ENCODE data around the gene UBASH3B. TPM values are rescaled to one million over a fixed set of nuclear protein-coding genes. Genes with fewer than 3 reads are reported as not detected.
A peak's percentile ranks its signal among the peaks of the same experiment; 100 is the strongest.

The UBASH3B gene
- total RNA-seq, 1 donor: 11.0 TPM

GRCh38 chr11:122777343-122777742 lies 121.8 kb downstream of the UBASH3B start:
- no peak for DNase-seq (ENCODE audit: low read depth in 2 of 3, low spot score in 2 of 3)

DNA sequence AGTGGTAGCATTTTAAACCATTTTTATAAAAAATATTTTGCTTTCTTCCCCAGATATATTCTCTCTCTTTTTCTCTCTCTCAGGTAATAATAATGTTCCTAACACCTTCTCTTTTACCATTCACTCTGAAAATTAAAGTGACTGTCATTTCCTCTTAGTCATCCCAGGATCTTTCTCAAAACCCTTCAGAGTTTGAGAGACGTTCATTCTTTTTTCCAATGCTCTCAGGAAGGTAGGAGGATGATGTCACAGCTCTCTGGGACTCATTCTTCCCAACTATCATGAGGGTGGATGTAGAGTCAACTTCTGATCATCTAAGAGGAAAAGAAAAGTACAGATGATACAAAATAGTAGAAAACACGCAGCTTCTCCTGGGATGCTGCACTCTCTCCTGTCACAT lies 122.6 kb downstream of the UBASH3B start:
- DNase-seq (ENCODE audit: low read depth in 2 of 3, low spot score in 2 of 3): no peak

- DNase-seq (ENCODE audit: low read depth in 2 of 3, low spot score in 2 of 3): peak in 1 of 3 donors; percentile 55
Observed at GRCh38 chr11:122779047-122779629, 123.6 kb downstream of the UBASH3B start.

DNA sequence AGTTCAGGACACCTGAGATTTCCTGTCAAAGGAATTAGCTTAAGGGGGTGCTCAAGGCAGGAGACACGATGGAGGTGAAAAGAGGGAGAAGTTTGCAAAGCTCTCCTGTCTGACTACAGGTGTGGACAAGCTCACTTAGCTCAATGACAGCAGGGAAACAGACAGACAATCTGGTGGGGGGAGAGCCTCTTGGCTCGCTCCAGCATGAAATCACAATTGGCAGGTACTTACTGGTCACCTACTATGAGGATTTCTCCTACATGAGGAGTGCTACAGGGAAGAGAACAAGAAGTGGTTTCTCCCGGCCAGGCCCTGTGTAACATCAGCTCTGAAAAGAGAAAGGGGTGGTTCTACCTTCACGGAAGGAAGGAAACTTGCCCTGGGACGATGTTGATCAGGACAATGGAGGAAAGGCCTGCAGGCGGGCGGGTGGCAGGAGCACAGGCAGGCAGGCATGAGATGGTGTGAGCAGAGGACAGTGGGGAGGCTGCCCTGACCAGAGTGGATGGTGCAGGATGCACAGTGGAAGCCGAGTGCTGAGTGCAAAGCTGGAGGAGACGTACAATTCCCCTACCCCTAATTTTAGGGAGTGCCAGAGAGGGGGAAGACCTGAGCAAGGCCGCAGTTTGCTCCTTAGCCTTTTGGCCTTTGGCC lies 124.9 kb downstream of the UBASH3B start:
- DNase-seq (ENCODE audit: low read depth in 2 of 3, low spot score in 2 of 3): no peak

GRCh38 chr11:122781378-122782195 lies 126.1 kb downstream of the UBASH3B start:
- peak; percentile 50 to 75 (median 66) for DNase-seq (ENCODE audit: low read depth in 2 of 3, low spot score in 2 of 3)

GRCh38 chr11:122782222-122782621 lies 126.7 kb downstream of the UBASH3B start:
- no peak for DNase-seq (ENCODE audit: low read depth in 2 of 3, low spot score in 2 of 3)

DNA sequence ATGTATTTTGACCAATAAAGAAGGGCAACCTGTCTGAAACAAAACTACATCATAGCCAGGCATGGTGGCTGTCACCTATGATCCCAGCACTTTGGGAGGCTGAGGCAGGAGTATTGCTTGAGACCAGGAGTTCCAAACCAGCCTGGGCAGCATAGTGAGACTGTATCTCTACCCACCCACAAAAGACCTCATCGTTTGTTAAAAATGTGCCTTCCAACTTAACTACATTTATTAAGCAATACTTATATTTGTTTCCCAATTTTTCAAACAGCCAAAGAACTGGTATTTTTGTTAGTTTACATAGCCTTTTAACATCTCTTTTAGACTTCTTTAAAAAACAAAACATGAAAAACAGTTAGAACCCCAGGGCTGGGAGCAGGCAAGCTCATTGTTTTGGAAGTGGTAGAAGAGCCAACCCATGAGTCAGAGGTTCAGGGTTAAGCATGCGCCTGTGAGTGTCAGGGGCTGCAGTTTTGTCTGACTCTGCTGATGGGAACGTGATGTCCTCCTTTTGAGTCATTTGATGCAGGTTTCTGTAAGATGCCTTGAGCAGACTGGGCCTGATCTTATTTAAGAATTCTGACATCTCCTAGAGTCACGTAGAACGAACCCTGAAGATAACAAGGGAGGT lies 128.9 kb downstream of the UBASH3B start:
- no peak for DNase-seq (ENCODE audit: low read depth in 2 of 3, low spot score in 2 of 3)

DNA sequence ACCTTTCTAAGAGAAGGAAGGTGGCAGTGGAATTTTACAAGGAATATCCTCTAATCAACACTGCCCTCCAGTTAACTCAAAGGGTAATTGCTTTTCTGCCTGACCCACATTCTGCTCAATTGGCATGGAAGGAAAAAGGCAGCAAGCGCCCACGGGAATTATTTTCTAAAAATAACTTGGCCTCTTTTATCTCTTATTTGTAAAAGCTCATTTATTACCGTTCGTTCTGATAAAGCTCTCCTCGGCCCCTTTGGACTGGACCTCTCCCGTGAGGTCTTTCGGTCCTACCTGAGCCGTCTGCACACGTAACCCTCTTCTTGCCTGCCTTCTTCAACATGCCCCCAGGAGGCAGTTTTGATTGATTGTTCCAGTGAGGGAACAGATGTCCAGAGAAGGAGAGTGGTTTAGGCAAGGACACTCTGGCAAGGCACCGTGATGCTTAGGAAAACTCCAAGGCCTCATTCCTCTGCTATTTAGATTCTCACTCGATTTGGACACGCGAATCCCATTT lies 129.6 kb downstream of the UBASH3B start:
- DNase-seq (ENCODE audit: low read depth in 2 of 3, low spot score in 2 of 3): no peak

- DNase-seq (ENCODE audit: low read depth in 2 of 3, low spot score in 2 of 3): no peak
Observed at GRCh38 chr11:122786896-122787295, 131.4 kb downstream of the UBASH3B start.

- no peak for DNase-seq (ENCODE audit: low read depth in 2 of 3, low spot score in 2 of 3)
Observed at GRCh38 chr11:122788781-122789535, 133.4 kb downstream of the UBASH3B start.

GRCh38 chr11:122789907-122790306 lies 134.4 kb downstream of the UBASH3B start:
- DNase-seq (ENCODE audit: low read depth in 2 of 3, low spot score in 2 of 3): no peak

DNA sequence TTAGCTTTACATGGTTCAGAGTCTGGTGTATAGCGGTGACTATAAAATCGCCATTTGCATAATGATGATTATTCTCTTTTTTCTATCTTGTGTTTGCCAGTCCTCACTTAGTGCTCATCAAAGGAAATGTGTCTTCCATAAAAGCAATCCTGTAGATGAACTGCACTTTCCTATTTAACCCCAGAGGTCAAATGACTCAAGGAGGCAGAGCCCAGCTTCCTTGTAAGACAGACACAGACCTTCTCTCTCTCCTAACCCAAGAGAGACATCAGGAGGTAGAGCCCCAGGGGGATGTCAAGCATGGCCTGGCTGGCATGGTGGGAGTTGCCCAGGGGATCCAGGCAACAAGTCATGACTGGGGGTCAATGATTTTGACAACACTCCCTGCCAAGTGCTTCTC lies 135.9 kb downstream of the UBASH3B start:
- DNase-seq (ENCODE audit: low read depth in 2 of 3, low spot score in 2 of 3): no peak

DNA sequence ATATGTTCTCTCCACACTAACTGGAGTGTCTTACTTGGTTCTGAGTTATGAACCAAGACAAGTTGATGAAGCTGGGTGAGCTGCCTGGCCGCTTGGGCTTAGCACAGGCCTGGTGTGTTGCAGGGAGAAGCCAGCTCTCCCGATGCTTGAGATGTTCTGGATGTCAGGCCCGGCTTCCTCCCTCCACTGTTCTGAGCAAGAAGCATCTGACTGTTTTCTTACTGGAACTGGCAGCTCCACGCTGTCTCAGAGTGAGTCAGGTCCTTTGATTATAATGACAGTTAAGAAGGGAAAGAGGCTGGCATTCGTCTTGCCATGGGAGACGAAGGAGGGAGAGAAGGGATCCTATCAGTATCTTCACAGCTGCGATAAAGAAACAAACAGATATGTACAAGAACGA lies 136.3 kb downstream of the UBASH3B start:
- no peak for DNase-seq (ENCODE audit: low read depth in 2 of 3, low spot score in 2 of 3)

DNA sequence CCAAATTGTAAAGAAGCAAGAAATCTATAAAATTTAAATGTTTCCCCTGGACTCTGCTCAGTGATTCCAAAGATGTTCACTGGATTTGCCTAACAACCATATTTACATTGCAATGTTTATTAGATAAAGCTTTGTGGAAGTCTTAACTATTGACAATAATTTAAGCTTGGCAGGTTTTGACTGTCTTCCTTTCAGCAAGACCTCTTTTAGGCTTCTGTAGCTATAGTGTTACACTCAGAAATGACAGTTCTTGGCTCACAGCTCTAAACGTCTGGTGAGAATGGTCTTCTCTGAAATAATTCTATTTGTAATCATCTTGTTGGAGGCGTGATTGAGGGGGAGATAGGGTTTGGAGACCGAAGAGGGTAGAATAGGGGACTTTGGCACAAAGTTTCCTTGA lies 138.0 kb downstream of the UBASH3B start:
- DNase-seq (ENCODE audit: low read depth in 2 of 3, low spot score in 2 of 3): no peak

- DNase-seq (ENCODE audit: low read depth in 2 of 3, low spot score in 2 of 3): no peak
Observed at GRCh38 chr11:122795307-122795706, 139.8 kb downstream of the UBASH3B start.

- peak; percentile 38 to 72 (median 55) for DNase-seq (ENCODE audit: low read depth in 2 of 3, low spot score in 2 of 3)
Observed at GRCh38 chr11:122796128-122796717, 140.7 kb downstream of the UBASH3B start.

GRCh38 chr11:122797651-122798050 lies 142.1 kb downstream of the UBASH3B start:
- no peak for DNase-seq (ENCODE audit: low read depth in 2 of 3, low spot score in 2 of 3)

GRCh38 chr11:122799406-122800105 lies 144.0 kb downstream of the UBASH3B start:
- DNase-seq (ENCODE audit: low read depth in 2 of 3, low spot score in 2 of 3): no peak

GRCh38 chr11:122802876-122803275 lies 147.4 kb downstream of the UBASH3B start:
- no peak for DNase-seq (ENCODE audit: low read depth in 2 of 3, low spot score in 2 of 3)

All from hematopoietic multipotent progenitor cell (in vitro differentiated cells).